Activated T-helper 1 cell treated with anti-CD3 and anti-CD28 coated beads, Interleukin-2, amount 50 U/mL, for 16 hours (primary cell): ENCODE data around the gene CCDC106.

Source experiments
- DNase-seq, 2 donors: peaks; one replicate each; pipeline ENCODE4 v3.0.0-alpha.2; 2020; ENCODE audit warnings: low read depth in 1 of 2, low spot score in 1 of 2

The CCDC106 gene

GRCh38 chr19:55694656-55695491 lies 46.9 kb downstream of the CCDC106 start:
- DNase-seq: no peak

GRCh38 chr19:55695511-55696290 lies 47.7 kb downstream of the CCDC106 start:
- no peak for DNase-seq

- DNase-seq: no peak
Measured at GRCh38 chr19:55696301-55697068, 48.5 kb downstream of the CCDC106 start.

DNA sequence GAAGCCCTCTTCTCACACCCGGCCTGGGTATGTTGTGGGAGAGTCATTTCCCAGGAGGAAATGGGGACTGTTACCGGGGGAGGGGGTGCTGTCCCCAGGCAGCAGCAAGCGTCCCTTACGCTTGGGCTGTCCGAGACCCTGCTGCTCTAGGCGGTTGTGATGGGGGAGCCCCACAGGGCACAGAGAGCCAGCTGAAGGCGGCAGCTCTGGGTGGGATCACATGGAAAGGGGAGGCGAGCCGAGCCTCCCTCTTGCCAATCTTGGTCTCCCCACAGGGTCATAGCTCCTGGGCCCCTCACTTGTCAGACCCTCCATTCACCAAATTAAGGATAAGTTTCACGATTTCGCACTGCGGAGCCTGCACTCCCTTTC lies 49.0 kb downstream of the CCDC106 start:
- DNase-seq: no peak

GRCh38 chr19:55697698-55698097 lies 49.7 kb downstream of the CCDC106 start:
- DNase-seq: no peak

- no peak for DNase-seq
Measured at GRCh38 chr19:55698256-55698655, 50.2 kb downstream of the CCDC106 start.

DNA sequence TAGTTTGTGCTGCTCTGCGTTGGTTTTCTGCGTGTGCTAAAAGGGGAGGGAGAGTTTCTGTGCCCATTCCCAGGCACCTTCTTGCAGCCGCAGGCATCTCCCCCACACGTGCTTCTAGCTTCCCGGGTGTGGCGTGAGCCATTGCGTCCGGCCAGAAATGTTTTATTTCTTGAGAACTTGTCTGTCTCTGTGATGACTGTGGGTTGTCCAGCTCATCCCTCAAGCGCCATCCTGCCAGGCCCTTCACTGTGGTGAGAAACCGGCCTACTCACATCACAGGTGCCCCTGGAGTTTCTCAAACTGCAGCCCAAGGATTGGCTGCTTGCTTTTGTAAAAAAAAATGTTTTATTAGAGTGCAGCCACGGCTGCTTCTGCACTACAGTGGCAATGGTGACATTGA lies 51.2 kb downstream of the CCDC106 start:
- DNase-seq: no peak

DNA sequence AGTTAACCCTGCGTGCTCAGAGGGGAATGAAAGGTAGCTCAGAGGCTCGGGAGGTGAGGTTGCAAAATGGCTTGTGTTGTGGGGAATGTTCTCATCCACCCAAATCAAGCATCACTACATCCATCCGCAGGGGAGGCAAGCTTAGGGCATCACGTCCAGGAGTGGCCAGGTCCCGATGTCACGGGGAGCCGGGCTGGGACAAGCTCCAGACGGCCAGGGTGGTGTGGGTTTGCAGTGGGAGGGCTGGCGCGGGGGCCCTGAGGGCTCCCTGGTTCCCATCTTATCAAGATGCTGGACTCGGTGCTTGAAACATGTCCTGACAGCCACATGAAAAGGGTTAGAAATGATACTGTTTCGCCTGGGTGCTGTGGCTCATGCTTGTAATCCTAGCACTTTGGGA lies 52.8 kb downstream of the CCDC106 start:
- no peak for DNase-seq

DNA sequence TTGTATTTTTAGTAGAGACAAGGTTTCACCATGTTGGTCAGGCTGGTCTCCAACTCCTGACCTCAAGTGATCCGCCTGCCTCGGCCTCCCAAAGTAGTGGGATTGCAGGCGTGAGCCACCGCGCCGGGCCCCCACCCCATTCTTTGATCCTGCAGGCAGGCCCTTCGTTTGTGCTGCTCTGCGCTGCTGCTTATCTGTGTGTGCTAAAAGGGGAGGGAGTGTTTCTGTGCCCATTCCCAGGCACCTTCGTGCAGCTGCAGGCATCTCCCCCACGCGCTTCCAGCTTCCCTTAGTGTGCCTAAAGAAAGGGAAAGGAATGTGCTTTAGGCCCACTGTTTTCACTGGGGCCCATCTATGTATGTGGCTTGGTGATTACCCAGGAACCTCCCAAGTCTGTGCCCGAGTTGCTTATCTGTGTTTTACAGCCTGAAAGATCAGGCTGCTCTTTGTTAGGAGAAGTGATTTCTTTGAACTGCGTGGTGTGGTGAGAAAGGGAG lies 54.2 kb downstream of the CCDC106 start:
- no peak for DNase-seq
